Suppressor macrophage treated with lipopolysaccharide for 1 hour (primary cell): ENCODE results near the gene SYF2.
"Not testable (repeated sequence)": the region's sequence is repeated elsewhere in the genome, so short reads cannot be mapped to it uniquely, and the experiment has no call there.

Experiments
- DNase-seq, 3 donors: peaks; one replicate each; pipeline ENCODE4 v3.0.0-alpha.2; 2020 to 2022

SYF2 gene

GRCh38 chr1:25205786-25206185 is 26.5 kb downstream of the SYF2 start:
- no peak for DNase-seq

GRCh38 chr1:25204797-25205480 is 27.4 kb downstream of the SYF2 start:
- DNase-seq = peak; percentile 73 to 81 (median 78)

GRCh38 chr1:25201006-25201405 is 31.3 kb downstream of the SYF2 start:
- no peak for DNase-seq

DNA sequence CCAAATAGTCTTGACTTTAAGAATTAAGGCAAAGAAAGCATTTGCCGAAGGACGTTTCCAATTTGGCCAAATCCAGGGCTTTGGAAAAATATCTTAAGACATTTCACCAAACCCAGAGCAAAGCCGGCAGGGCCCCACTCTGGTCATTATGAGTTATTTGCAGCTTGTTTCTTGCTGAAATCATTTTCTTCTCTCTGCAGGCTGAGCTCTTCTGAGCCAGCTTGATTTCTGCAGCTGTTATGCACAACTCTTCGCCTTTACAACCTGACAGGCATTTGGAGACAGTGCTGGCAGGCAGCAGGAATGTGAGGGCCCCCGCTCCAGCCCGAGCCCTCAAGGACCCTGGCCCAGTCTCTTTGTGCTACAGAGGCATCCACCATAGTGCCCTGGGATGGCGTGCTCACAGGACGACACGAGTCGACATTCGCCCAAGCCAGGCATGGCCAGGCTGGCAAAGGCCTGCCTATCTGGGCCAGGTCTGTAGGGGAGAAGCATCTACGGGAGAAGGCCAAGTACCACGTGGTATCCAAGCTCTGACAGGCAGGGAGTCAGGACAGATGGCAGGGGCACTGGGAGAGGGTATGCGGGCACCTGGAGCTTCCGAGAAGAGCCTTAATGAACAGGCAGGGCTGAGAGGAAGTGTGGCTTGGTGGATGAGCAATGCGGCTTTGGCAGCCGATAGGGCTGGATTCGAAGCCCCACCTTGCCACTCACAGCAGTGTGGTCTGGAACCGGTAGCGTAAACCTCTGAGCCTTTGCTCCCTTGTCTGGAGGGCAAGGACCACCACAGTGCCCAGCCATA is 32.3 kb downstream of the SYF2 start:
- no peak for DNase-seq

GRCh38 chr1:25198663-25199252 is 33.5 kb downstream of the SYF2 start:
- no peak for DNase-seq

DNA sequence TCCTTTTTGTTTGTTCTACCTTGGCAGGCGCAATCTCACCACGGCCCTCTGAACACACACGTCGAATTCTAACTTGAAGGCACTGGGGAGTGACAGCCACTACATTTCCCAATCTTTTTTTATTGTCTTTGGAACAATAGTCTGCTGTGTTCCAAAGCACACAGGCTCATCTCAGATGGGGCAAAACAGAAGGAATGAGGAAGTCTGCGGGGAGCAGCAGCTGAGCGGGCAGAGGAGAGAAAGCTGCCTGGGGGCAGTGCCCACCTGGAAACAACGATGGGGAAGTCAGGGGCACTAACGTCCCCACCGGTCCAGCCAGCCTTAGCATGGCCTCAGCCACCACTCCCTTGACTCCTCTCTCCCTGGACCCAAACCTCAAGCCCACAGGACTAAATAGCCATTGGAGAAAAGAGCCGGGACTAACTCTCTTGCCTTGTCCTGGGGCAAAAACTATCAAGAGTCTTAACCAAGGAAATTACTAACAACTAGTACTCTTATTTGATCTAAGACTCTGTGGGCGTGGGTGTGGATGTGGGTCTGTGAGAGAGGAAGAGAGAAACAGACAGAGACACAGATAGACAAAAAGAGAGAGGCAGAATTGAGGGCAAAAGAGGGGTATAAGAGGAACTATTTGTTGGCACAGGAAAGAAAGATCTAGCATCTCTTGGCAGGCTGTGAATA is 34.2 kb downstream of the SYF2 start:
- peak in 1 of 3 donors; percentile 16 for DNase-seq

- no peak for DNase-seq
Observed at GRCh38 chr1:25197235-25197975, 34.9 kb downstream of the SYF2 start.

GRCh38 chr1:25196830-25197229 is 35.5 kb downstream of the SYF2 start:
- DNase-seq = no peak

DNA sequence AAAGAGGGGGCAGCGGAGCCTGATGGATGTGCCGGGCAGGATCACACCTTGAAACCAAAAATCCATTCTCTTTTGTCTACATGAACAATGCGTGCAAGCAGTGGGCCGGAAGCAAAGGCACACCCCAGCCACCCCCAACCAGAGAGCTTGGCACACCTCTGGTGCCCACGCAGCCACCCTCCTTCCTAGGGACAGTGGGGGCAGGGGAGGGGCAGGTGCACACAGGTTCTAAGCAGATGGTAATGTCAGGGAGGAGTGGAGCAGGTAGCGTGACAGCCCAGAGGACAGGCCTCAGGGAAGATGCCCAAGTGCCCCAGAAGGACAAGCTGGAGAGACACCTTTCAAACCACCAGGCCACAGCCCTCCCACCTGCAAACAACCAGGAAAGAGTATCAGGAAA is 36.5 kb downstream of the SYF2 start:
- no peak for DNase-seq

- DNase-seq = no peak
Observed at GRCh38 chr1:25194572-25195020, 37.7 kb downstream of the SYF2 start.

DNA sequence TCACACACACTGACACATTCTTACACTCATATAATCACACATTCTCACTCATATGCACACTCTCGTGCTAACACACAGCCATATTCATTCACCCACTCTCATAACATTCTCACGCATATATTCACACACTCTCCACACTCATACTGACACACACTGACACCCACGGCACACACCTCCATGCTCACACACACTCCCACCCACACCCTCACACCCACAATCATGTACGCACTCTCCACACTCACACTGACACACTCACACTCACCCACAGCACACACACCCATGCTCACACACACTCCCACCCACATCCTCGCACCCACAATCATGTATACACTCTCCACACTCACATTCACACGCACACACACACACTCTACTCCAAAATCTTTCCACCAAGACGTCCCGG is 38.2 kb downstream of the SYF2 start:
- no peak for DNase-seq

DNA sequence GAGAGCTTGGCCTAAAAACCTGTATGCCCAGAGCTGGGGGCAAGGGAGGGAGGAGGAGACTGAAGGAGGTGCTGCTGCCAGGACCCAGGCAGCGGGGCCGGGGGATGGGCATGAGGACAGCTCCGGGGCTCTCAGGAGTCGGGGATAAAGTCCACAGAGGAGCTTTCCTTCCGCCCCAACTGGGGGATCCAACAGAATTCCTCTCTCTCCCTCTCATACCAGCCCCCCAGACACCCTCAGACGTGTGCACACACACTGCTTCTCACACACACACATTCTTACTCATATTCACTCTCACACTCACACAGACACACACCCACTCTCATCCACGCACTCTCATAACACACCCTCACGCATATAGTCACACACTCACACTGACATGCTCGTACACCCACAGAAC is 39.1 kb downstream of the SYF2 start:
- no peak for DNase-seq

DNA sequence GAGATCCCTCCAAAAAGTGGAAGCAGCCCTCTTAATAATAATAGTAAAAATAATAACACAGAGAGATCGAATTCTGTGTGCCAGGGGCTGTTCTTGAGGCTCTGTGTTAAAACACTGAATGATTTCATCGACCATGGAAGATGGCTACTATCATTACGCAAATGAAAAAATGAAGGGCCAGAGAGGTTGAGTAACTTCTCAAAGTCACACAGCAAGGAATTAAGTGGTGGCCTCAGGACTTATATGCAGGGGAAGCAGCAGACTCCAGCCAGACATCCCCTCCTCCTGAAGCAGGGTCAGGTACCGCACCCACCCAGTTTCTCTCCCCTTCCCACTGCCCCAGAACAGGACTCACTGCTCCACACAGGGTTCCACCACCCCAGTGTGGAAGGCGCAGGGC is 40.1 kb downstream of the SYF2 start:
- no peak for DNase-seq

- DNase-seq = no peak
Observed at GRCh38 chr1:25190260-25190659, 42.0 kb downstream of the SYF2 start.

- DNase-seq = not testable (repeated sequence)
Observed at GRCh38 chr1:25187904-25188303, 44.4 kb downstream of the SYF2 start.

DNA sequence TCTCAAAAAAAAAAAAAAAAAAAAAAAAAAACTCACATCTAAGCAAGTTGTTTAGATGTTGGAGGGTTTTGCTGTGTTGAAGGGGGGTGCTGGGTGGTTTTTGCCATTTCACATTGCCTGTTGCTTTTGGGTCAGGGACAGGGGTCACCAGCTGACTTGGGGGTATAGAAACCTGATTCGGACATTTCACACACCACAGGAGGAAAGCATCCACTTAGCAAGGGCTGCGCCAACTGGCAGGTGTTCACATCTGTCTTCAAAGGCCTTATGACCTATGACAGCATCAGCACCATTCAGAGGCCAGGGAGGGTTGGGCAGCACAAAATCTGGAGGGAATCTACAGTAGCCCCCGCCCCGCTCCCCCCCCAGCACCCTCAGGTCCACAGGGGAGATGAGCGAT is 45.2 kb downstream of the SYF2 start:
- DNase-seq = no peak

GRCh38 chr1:25186161-25187007 is 45.9 kb downstream of the SYF2 start:
- no peak for DNase-seq

DNA sequence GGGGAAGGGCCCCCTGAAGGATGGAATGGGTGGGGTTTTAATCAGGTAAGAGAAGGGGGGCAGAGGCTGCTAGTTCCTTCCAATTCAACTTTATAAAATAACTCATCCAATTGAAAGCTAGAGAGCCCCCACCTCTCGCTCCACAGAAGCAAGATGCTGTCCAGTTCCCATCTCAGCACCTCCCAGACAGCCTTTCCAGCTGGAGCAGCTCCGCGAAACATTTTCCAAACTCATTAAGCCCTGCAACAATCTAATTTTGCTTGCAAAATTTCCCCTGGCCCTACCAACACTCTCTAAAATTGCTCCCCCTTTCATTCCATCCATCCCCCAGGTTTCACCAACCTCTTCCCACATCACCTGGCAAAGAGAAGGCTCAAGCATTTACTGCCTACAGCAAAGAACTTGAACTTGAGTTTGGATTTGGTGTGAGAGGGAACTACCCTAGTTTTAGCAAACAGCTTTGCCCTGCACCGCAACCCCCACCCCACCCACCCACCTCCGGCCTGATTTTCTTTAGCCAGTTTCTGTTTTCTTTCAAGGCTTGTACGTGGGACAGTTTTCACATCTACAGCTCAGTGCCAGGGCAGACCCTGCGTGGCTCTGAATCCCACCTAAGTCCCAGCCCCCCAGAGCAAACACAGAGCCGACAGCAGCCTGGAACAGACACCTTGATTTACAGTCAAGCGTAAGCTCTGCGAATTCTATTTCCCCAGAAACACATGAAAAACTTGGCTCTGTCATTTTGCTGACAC is 46.7 kb downstream of the SYF2 start:
- peak in 1 of 3 donors; percentile 7 for DNase-seq

GRCh38 chr1:25184001-25184762 is 48.1 kb downstream of the SYF2 start:
- peak in 1 of 3 donors; percentile 18 for DNase-seq
